Measurements from ENCODE around the gene MED1. TPM values are rescaled to one million over a fixed set of nuclear protein-coding genes. Genes with fewer than 3 reads are reported as not detected.

MED1 gene
- total and polyA plus RNA-seq, 2 donors (not counting 1 experiment from before 2014, with no cell fraction given), result 13.1 to 59.1 TPM

- H3K27ac ChIP-seq (ENCODE audit: low read length in 2 of 2), result peak overlapping the region in 1 of 2 donors; percentile 82
- DNase-seq (no peak), ATAC-seq (ENCODE audit: low read depth) (no peak)
- Mint-ChIP-seq H3K27me3 (no peaks in the 10 kb centered on the region), H3K9me3 (ENCODE audit: insufficient read depth) (no peaks in the 10 kb centered on the region), H3K4me3 (peak overlapping the region; percentile 92), H3K4me1 (peaks cover 22% of the 10 kb centered on the region), H3K27ac (peak overlapping the region; percentile 97)
- H4K20me1 ChIP-seq (ENCODE audit: control insufficient read depth, insufficient read depth, low read length, poor library complexity, severe bottlenecking), result peaks cover 5% of the 10 kb centered on the region
- peaks cover 47% of the 10 kb centered on the region for H3K79me2 ChIP-seq (ENCODE audit: control insufficient read depth, insufficient read depth, low read length)
- 95% methylated on average over 13 of the region's 13 CpGs for WGBS (ENCODE audit: insufficient coverage)
- no peaks in the 10 kb centered on the region for H3K27me3 ChIP-seq (replicated peaks in 1 of 4; ENCODE audit: control extremely low read depth in 1 of 4, control insufficient read depth in 3 of 4, insufficient read depth in 4 of 4, low read length in 3 of 4)
- ChIA-PET CTCF (interaction anchor here (0.5 to 1.9 kb wide), 2 partner anchors 12 to 19 kb away, joined by 4 to 13 read pairs; partner anchors contain the start of gene CDK12), POLR2A (interaction anchor here (5.5 kb wide), 1 partner anchor 11 kb away, joined by 90 read pairs; the partner anchor contains the start of gene CDK12)
- peak overlapping the region; percentile 71 for H3K4me2 ChIP-seq (replicated peaks; ENCODE audit: low read depth, low read length, poor library complexity, severe bottlenecking)
- no peak for TF ChIP-seq EZH2 (IDR thresholded peaks at IDR 0.05; ENCODE audit: borderline replicate concordance, insufficient read depth, low read depth, low read length, poor library complexity, severe bottlenecking)
- TF ChIP-seq CTCF (IDR thresholded peaks at IDR 0.05), result no peak
- peaks cover 0 to 5% of the 10 kb centered on the region in 2 experiments for H3K36me3 ChIP-seq (replicated peaks in 1 of 2; ENCODE audit: control extremely low read depth in 1 of 2, control insufficient read depth in 1 of 2, extremely low read depth in 1 of 2, insufficient read depth in 2 of 2, low read length in 1 of 2)
- no peak overlapping the region for H2AFZ ChIP-seq (ENCODE audit: insufficient read depth, low read depth, low read length, poor library complexity, severe bottlenecking)
- peaks cover 13 to 17% of the 10 kb centered on the region in 2 donors for H3K4me1 ChIP-seq (ENCODE audit: control insufficient read depth in 2 of 2, insufficient read depth in 2 of 2, low read length in 2 of 2)
- peak overlapping the region in 1 of 5 experiments; percentile 95 for H3K4me3 ChIP-seq (ENCODE audit: control extremely low read depth in 1 of 5, extremely low read depth in 1 of 5, insufficient read depth in 1 of 5, low read depth in 2 of 5, low read length in 4 of 5)
- intact Hi-C loops (cut with micrococcal nuclease), result loop anchor here (2.0 to 5.0 kb wide), 2 partner anchors 47 to 477 kb away; partner anchors contain the start of genes LRRC3C and ORMDL3
- H3K9me3 ChIP-seq (ENCODE audit: control extremely low read depth in 1 of 3, control insufficient read depth in 2 of 3, insufficient read depth in 1 of 3, low read length in 2 of 3), result no peaks in the 10 kb centered on the region
- H3K9ac ChIP-seq (ENCODE audit: low read length), result peak overlapping the region; percentile 84
These were observed 1.0 kb downstream of the MED1 start for GRCh38 chr17:39450051-39450450.

GRCh38 chr17:39447561-39447960 lies 3.5 kb downstream of the MED1 start:
- no peak overlapping the region for H3K4me2 ChIP-seq (replicated peaks; ENCODE audit: low read depth, low read length, poor library complexity, severe bottlenecking)
- H2AFZ ChIP-seq (ENCODE audit: insufficient read depth, low read depth, low read length, poor library complexity, severe bottlenecking), result no peak overlapping the region
- ATAC-seq (ENCODE audit: low read depth), result no peak
- ChIA-PET CTCF (interaction anchor here (0.6 kb wide), 1 partner anchor 28 kb away, joined by 3 read pairs; no protein-coding TSS in a partner anchor), POLR2A (interaction anchor here (0.7 kb wide), 1 partner anchor 1109 kb away, joined by 8 read pairs; no protein-coding TSS in a partner anchor)
- no peak overlapping the region for H3K27ac Mint-ChIP-seq
- H3K27ac ChIP-seq (ENCODE audit: low read length in 2 of 2), result no peak overlapping the region
- intact Hi-C loops (cut with micrococcal nuclease), result no loop called here
- peaks cover 8 to 18% of the 10 kb centered on the region in 2 experiments for H3K36me3 ChIP-seq (replicated peaks in 1 of 2; ENCODE audit: control extremely low read depth in 1 of 2, control insufficient read depth in 1 of 2, extremely low read depth in 1 of 2, insufficient read depth in 2 of 2, low read length in 1 of 2)
- DNase-seq, result no peak
- no peaks in the 10 kb centered on the region for H3K27me3 Mint-ChIP-seq
- peaks cover 23% of the 10 kb centered on the region for H3K4me1 Mint-ChIP-seq
- no peaks in the 10 kb centered on the region for H3K9me3 ChIP-seq (ENCODE audit: control extremely low read depth in 1 of 3, control insufficient read depth in 2 of 3, insufficient read depth in 1 of 3, low read length in 2 of 3)
- no peaks in the 10 kb centered on the region for H3K27me3 ChIP-seq (replicated peaks in 1 of 4; ENCODE audit: control extremely low read depth in 1 of 4, control insufficient read depth in 3 of 4, insufficient read depth in 4 of 4, low read length in 3 of 4)
- no CpG with 5 or more reads among the region's 5 CpGs for WGBS (ENCODE audit: insufficient coverage)
- peaks cover 5% of the 10 kb centered on the region for H4K20me1 ChIP-seq (ENCODE audit: control insufficient read depth, insufficient read depth, low read length, poor library complexity, severe bottlenecking)
- peaks cover 13 to 17% of the 10 kb centered on the region in 2 donors for H3K4me1 ChIP-seq (ENCODE audit: control insufficient read depth in 2 of 2, insufficient read depth in 2 of 2, low read length in 2 of 2)
- H3K79me2 ChIP-seq (ENCODE audit: control insufficient read depth, insufficient read depth, low read length), result peaks cover 53% of the 10 kb centered on the region
- no peak overlapping the region for H3K9ac ChIP-seq (ENCODE audit: low read length)
- H3K9me3 Mint-ChIP-seq (ENCODE audit: insufficient read depth), result no peaks in the 10 kb centered on the region
- TF ChIP-seq EZH2 (IDR thresholded peaks at IDR 0.05; ENCODE audit: borderline replicate concordance, insufficient read depth, low read depth, low read length, poor library complexity, severe bottlenecking) (no peak), CTCF (IDR thresholded peaks at IDR 0.05) (no peak)
- H3K4me3 Mint-ChIP-seq, result no peak overlapping the region
- H3K4me3 ChIP-seq (ENCODE audit: control extremely low read depth in 1 of 5, extremely low read depth in 1 of 5, insufficient read depth in 1 of 5, low read depth in 2 of 5, low read length in 4 of 5), result no peak overlapping the region
